Skin epidermis (tissue), 12 donors: ENCODE measurements around the gene TBC1D12.

Experiments used
- H3K27ac ChIP-seq, 21 experiments: fragments of 200-600 bp; sonication (generic) in 11 of 21; one replicate each; pipeline ENCODE4 v1.5.0; 2020; ENCODE audit warnings: mild to moderate bottlenecking in 3 of 21, inconsistent platforms in 2 of 21, moderate library complexity in 2 of 21
- H3K4me3 ChIP-seq, 7 experiments: fragments of 200-600 bp; sonication (generic) in 2 of 7; one replicate each; pipeline ENCODE4 v1.5.0; 2020; ENCODE audit warnings: inconsistent platforms in 2 of 7, mild to moderate bottlenecking in 2 of 7, moderate library complexity in 1 of 7

Gene TBC1D12

GRCh38 chr10:94403380-94404213 is 1.3 kb downstream of the TBC1D12 start:
- H3K27ac ChIP-seq = peak overlapping the region; percentile 62 to 95 (median 88)
- H3K4me3 ChIP-seq = peak overlapping the region; percentile 60 to 91 (median 82)

- H3K4me3 ChIP-seq = no peak overlapping the region
- H3K27ac ChIP-seq = no peak overlapping the region
These were observed 3.1 kb downstream of the TBC1D12 start for GRCh38 chr10:94405406-94405805.

- Histone ChIP-seq H3K27ac (no peak overlapping the region), H3K4me3 (no peak overlapping the region)
These were observed 5.3 kb downstream of the TBC1D12 start for GRCh38 chr10:94407668-94408067.

- no peak overlapping the region for H3K4me3 ChIP-seq
- H3K27ac ChIP-seq = no peak overlapping the region
These were observed 6.8 kb downstream of the TBC1D12 start for GRCh38 chr10:94409021-94409657.

- no peak overlapping the region for H3K4me3 ChIP-seq
- no peak overlapping the region for H3K27ac ChIP-seq
These were observed 9.0 kb downstream of the TBC1D12 start for GRCh38 chr10:94411304-94411703.

GRCh38 chr10:94412449-94412848 is 10.1 kb downstream of the TBC1D12 start:
- H3K27ac ChIP-seq = peak overlapping the region in 2 of 21 experiments; percentile 15 to 16
- no peak overlapping the region for H3K4me3 ChIP-seq

GRCh38 chr10:94413361-94413760 is 11.0 kb downstream of the TBC1D12 start:
- peak overlapping the region in 1 of 21 experiments; percentile 15 for H3K27ac ChIP-seq
- no peak overlapping the region for H3K4me3 ChIP-seq

- H3K27ac ChIP-seq = no peak overlapping the region
- H3K4me3 ChIP-seq = no peak overlapping the region
These were observed 14.6 kb downstream of the TBC1D12 start for GRCh38 chr10:94416896-94417295.

- Histone ChIP-seq H3K27ac (no peak overlapping the region), H3K4me3 (no peak overlapping the region)
These were observed 15.0 kb downstream of the TBC1D12 start for GRCh38 chr10:94417321-94417720.

GRCh38 chr10:94420516-94420915 is 18.2 kb downstream of the TBC1D12 start:
- Histone ChIP-seq H3K4me3 (no peak overlapping the region), H3K27ac (no peak overlapping the region)

GRCh38 chr10:94420998-94421528 is 18.7 kb downstream of the TBC1D12 start:
- Histone ChIP-seq H3K4me3 (no peak overlapping the region), H3K27ac (no peak overlapping the region)

- no peak overlapping the region for H3K27ac ChIP-seq
- H3K4me3 ChIP-seq = no peak overlapping the region
These were observed 21.3 kb downstream of the TBC1D12 start for GRCh38 chr10:94423627-94424026.

- Histone ChIP-seq H3K27ac (no peak overlapping the region), H3K4me3 (no peak overlapping the region)
These were observed 22.5 kb downstream of the TBC1D12 start for GRCh38 chr10:94424714-94425337.

- H3K27ac ChIP-seq = no peak overlapping the region
- H3K4me3 ChIP-seq = no peak overlapping the region
These were observed 23.6 kb downstream of the TBC1D12 start for GRCh38 chr10:94425942-94426341.

GRCh38 chr10:94427166-94427565 is 24.8 kb downstream of the TBC1D12 start:
- no peak overlapping the region for H3K4me3 ChIP-seq
- H3K27ac ChIP-seq = no peak overlapping the region

- Histone ChIP-seq H3K4me3 (no peak overlapping the region), H3K27ac (peak overlapping the region in 1 of 21 experiments; percentile 46)
These were observed 26.7 kb downstream of the TBC1D12 start for GRCh38 chr10:94428766-94429707.

- Histone ChIP-seq H3K27ac (peak overlapping the region in 1 of 21 experiments; percentile 10), H3K4me3 (no peak overlapping the region)
These were observed 28.4 kb downstream of the TBC1D12 start for GRCh38 chr10:94430701-94431100.

GRCh38 chr10:94432443-94432842 is 30.1 kb downstream of the TBC1D12 start:
- Histone ChIP-seq H3K27ac (no peak overlapping the region), H3K4me3 (no peak overlapping the region)

GRCh38 chr10:94439275-94439861 is 37.0 kb downstream of the TBC1D12 start:
- Histone ChIP-seq H3K4me3 (no peak overlapping the region), H3K27ac (no peak overlapping the region)
